ENCODE data around the gene ELP5.

- no peak for TF ChIP-seq CTCF (conservative IDR thresholded peaks at IDR 0.05; ENCODE audit: low read length)
- TF ChIP-seq EZH2phosphoT487 (IDR thresholded peaks at IDR 0.05; ENCODE audit: borderline replicate concordance): no peak
These were observed 23.1 kb upstream of the ELP5 start for GRCh38 chr17:7228920-7229319.

Measured in Loucy (cell line).